Erythroblast (primary cell): Measurements from ENCODE around the gene FOXP1.

ENCODE experiments used
- DNase-seq, 2 experiments: peaks; one replicate each; lab custom pipeline; 2025; lab: John Stamatoyannopoulos, UW
- GATA1 ChIP-seq: IDR thresholded peaks from 2 replicates; pipeline ENCODE4 v1.6.1; 2011; ENCODE audit warnings: low read depth, mild to moderate bottlenecking, control low read depth, low read length, moderate library complexity
- POLR2A ChIP-seq: IDR thresholded peaks from 2 replicates; pipeline ENCODE4 v1.6.1; 2011; ENCODE audit warnings: mild to moderate bottlenecking, low read length

The FOXP1 gene

DNA sequence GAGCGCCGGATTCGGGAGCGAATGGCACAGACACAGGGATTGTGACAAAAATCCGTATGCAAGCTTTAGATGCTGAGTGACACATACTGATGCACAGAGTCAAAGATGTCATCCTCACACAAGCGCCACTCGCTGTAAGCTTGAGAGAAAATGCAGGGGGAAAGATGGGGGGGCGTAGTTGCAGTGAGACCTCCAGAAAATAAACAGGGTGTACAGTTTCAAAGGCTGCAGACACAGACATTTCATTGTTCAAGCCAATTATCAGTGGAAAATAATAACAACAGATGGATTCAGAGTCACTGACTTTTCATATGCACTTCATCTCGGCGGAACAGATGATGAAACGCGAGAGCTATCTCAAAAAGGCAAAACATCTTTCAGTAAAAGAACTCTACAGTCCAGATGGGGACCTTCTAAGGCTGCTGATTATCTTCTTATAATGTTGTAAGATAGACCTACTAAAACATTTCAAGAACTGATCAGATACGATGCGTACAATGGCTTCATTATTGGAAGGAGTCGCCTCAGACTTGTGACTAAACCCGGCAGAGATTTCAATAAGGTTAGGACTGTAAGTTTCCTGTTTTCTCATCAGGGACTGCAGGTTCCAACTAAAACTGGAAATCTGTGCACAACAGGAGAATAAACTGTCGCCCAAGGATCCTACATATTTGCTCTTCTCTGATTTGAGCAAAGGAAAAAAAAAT is 275.4 kb downstream of the FOXP1 start:
- DNase-seq, result no peak
- TF ChIP-seq POLR2A (no peak), GATA1 (no peak)

DNA sequence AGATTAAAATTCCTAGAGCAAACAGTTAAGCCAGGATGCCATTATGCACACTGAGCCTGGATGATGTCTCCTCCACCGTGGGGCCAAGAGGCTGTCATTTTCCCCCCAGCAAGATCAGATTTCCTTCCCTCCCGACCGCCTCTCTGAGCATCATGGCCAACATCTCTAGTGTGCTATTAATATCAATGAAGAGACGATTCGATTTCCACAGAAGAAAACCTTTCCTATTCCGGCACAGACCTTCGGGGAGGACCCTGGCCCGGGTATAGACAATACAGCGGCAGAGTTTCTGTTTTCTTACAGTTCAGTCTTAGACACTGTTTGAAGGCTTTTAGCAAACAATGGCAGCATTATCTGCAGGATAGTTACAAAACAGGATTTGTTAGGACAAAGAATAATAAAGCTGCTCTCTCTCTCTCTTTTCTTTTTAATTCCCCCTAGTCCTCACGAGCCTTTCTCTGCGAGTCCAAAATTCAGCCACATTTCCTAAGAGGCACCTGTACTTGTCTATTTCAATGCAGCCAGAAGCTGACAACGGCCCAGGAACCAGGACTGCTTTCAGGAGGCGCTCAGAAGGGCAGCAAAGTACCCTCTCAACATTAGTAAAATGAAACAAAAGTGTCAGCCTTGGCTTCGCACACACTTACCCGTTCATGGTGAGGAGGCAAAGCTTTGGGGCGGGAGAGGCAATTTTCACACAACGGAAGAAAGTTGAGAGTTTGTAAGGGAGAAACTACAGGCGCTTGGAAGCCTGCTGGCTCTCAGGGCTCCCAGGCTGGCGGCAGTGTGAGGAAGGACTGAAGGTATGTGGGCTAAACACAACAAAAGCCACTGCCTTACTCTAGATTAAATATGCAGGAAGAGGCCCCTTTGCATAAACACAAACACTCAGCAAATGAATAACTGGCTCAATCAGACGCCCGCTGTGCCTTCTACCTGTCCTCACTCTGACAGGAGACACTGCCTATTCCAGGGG is 278.0 kb downstream of the FOXP1 start:
- no peak for DNase-seq
- TF ChIP-seq POLR2A (no peak), GATA1 (no peak)

DNA sequence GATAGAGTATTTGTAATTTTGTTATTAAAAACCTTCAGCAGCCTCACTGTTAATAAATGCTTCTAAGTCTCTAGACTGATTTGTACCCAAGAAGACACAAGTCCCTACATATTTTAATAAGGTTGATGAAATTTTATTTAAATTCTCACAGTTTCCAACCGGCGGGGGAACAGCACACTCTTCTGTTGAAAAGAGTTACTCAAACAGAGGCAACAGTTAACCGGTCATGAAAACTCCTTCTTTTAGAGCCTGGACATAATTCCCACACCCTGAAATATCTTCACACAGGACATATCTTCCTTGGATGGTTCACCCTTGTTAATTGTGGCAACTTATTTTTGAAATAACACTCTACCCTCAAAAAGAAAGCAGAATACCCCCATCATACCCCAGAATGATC is 278.8 kb downstream of the FOXP1 start:
- no peak for DNase-seq
- no peak for TF ChIP-seq GATA1
- TF ChIP-seq POLR2A, result no peak

DNA sequence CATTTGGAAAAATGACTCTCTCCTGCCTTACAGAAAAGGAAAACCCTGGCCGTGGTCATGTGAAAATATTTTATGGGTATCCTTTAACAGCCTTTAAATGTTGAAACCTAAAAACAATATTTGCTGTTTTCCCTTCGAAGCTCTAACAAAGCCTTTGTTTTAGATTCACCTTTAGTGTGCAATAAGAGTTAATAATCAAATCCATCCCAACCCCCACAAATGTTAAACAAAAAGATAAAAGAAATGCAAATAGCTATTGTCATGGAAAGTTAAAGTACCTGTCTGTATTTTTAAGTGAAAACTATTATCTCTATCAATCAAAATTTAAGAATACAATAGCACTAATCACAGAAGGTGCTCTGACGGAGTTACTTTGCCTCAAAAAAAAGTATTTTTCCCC is 279.3 kb downstream of the FOXP1 start:
- DNase-seq, result no peak
- TF ChIP-seq GATA1, result no peak
- no peak for TF ChIP-seq POLR2A

DNA sequence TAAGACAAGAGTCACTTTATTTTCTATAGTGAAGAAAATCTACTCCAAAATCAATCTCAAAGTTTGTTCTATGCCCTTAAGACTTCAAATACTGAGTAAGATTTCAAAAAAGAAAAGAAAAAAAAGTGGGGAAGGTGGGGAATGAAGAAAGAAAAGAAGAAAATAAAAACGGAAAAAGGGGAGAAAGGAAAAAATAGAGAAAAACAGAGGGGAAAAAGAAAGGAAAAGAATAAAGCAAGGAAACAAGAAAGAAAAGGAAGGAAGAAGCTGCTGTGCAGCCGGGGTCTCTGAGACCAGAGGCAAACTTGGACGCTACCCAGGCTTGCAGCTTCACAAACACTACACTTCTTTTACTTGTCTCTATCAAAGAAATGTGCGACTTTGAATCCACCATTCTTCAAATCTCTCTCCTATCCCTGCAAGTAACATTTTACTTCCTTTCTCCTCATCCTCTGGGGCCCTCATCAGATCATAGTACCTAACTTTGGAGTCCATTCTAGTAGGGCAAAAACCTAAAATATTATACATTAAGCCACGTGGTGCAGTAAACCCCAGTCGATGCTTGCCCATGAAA is 279.8 kb downstream of the FOXP1 start:
- TF ChIP-seq POLR2A (no peak), GATA1 (no peak)
- DNase-seq, result no peak

DNA sequence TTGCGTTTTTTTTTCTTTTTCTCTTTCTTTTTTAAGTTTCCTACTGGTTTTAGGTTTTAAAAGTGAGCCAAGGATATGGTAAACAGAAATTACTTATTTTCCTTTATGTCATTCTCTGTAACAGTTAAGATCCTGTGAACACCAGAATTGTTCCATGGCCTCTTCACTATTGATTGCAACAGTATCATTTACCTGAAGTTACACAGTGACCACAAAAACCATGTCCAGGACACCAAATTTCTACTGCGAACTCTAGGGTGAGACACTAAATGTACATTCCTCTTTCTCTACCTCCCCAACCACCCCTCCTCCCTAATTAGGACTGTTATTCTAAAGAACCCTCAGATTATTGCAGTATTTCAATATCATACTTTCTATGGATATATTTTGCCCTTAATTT is 280.9 kb downstream of the FOXP1 start:
- TF ChIP-seq POLR2A (no peak), GATA1 (no peak)
- no peak for DNase-seq

DNA sequence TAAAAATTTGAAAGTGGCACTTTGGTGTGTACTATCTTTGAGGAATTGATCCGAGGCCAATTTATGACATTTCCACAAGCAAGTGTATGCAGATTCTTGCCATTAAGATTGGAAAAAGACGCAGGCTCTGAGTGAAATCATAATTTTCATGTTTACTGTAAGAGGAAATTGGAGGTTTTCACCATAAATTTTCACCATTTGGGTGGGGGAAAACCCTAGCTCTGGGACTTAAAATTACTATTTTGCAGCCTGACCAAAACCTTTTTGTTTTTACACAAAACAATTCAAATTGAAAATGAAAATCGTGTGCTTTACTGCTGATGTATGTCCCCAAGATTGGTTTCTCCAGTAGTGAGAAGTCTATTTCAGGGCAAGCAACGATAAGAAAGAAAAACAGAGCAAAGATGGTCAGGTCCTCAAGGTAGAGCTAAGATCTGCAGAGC is 282.6 kb downstream of the FOXP1 start:
- TF ChIP-seq GATA1 (no peak), POLR2A (no peak)
- no peak for DNase-seq

DNA sequence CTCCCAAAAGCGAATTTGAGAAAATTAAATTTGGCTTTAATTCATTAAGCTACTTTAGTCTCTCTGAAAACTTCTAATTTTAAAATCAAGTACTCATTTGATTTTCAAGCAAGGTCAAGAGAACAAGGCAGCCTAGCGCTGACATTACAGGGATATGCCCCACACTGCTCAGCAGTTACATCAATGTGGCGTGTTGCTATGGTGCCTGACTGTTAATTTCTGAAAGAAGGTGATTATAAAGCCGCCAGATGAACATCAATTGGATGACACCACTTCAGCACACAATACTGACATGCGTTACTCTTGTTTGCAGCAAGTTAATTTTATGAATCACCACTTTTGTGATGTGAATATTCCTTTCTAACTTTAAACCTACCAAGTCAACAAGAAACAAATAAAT is 284.4 kb downstream of the FOXP1 start:
- DNase-seq, result no peak
- no peak for TF ChIP-seq POLR2A
- TF ChIP-seq GATA1, result no peak

DNA sequence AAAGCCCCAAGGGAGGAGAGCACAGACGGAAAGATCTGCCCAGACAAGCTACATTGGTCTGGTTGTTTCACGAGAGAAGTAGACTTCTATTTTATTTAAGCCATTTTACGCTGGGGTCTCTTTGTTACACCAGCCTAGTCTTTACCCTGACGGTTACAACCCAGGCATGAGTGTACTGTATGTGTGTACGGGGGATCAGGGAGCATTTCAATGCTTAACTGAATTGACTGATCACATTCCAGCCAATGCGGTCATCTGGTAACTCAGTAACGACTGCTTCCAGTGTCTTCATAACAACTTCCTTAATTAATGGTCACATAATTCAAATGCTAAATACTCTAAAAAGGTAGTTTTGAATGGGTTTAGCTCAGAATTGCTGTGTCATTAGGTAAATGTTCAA is 288.6 kb downstream of the FOXP1 start:
- no peak for DNase-seq
- TF ChIP-seq GATA1 (no peak), POLR2A (no peak)

DNA sequence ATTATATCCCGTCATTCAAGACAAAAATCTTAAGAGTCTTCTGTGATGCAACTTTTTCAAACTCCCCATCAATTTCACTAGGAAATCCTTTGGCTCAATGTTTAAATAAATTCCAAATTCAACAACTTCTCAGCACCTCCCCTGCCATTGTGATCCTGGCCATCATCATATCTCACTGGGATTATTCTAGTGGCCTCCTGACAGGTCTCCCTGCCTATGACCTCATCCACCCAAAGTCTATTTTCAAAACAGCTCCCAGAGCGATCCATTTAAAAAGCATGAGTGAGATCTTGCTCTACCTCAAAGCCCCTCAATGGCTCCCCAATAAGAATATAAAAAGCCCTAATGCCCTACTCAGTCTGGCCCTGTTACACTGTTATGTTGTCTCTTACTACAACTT is 293.2 kb downstream of the FOXP1 start:
- TF ChIP-seq GATA1 (no peak), POLR2A (no peak)
- no peak for DNase-seq

DNA sequence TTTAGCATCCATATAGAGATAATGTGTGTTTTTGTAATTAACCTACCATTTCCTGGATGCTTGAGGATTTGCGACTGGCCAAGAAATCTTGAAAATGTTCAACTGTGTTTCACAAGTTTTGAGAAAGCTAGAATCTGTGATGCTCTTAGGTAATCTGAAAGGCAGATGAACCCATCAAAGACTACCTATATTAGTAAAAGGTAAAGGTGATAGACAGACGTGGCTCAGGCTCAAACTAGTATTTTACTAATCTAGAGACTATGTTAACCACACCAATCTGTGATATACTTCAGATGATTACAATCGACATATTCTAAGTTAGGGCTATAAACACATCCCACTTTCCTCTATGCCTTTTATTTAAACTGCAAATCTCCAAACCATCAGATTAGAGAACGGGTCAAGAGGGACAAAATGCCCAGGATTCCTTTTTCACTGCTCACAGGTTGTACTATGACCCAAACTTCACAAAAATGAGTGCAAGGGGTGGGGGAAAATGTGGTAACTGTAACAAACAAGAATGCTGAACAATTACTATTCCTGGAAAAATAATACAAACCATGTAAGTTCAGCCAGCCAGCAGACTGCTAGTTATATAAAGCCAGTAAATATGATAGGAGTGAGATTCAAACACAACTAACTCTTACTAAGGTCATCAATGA is 295.1 kb downstream of the FOXP1 start:
- DNase-seq, result no peak
- no peak for TF ChIP-seq GATA1
- TF ChIP-seq POLR2A, result no peak

DNA sequence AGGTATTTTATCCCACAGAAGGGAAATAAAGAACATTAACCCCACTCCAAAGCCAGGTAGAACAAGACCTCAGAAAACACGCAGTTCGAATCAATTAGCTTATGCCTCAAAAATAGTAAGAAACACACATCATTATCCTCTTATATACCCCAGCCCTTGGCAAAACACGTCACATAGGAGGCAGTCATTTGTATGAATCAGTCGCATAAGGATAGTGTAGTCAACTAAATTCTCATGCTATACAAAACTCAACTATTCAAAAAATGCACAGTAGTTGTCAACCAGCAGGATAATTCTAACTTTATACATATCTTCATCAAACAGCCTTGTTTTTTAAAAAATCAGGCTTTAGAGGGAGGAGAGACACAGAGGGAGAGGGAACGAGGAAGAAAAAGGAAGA is 298.4 kb downstream of the FOXP1 start:
- TF ChIP-seq GATA1, result no peak
- TF ChIP-seq POLR2A, result no peak
- no peak for DNase-seq

DNA sequence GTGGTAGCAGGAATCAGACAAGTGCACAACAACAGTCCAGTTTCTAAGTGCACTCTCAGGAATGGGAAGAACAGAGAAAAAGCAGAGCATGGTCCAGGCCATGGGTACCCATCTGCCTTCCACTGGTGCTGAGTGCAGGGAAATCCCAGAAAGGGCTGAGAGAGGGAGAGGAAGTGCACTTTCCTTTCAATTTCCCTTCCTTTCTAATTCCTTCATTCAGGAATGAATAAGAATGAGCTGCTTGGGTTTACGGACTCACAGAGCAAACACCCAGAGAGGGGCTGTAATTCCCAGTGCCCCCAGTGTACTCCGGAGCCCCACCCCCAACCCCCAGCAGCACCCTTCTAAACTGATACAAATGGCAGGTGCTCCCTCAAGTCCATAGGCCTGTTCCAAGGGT is 300.6 kb downstream of the FOXP1 start:
- DNase-seq, result no peak
- no peak for TF ChIP-seq POLR2A
- TF ChIP-seq GATA1, result no peak
